ENCODE data around the gene POLRMT.
"Not testable (repeated sequence)": the region's sequence is repeated elsewhere in the genome, so short reads cannot be mapped to it uniquely, and the experiment has no call there.

Gene POLRMT

DNA sequence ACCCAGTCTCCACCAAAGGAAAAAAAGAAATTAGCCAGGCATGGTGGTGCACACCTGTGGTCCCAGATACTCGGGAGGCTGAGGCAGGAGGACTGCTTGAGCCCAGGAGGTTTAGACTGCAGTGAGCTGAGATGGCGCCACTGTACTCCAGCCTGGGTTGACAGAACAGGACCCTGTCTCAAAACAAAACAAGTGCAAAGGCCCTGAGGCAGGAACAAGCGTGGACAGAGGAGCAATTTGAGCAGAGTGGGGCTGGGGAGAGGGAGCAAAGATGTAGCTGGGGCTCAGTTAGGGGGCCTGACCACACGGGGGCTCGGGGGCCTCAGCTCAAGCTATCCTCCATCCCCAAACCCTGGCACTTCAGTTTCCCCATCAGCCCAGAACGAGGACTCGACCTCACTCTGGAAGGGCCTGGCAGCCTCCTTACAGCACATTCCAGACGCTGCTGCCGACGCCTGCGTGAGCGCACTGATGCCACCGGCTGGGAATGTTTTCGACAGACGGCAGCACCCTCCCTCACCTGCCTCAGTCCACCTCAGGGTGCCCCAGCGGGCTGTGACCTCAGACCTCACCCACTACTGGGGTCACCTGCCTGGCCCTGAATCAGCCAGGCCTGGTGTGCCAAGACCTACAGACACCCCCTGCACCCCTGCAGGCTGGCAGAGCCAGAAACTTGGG, 1.8 kb upstream of the POLRMT start:
- TF ChIP-seq, protein P1, sequence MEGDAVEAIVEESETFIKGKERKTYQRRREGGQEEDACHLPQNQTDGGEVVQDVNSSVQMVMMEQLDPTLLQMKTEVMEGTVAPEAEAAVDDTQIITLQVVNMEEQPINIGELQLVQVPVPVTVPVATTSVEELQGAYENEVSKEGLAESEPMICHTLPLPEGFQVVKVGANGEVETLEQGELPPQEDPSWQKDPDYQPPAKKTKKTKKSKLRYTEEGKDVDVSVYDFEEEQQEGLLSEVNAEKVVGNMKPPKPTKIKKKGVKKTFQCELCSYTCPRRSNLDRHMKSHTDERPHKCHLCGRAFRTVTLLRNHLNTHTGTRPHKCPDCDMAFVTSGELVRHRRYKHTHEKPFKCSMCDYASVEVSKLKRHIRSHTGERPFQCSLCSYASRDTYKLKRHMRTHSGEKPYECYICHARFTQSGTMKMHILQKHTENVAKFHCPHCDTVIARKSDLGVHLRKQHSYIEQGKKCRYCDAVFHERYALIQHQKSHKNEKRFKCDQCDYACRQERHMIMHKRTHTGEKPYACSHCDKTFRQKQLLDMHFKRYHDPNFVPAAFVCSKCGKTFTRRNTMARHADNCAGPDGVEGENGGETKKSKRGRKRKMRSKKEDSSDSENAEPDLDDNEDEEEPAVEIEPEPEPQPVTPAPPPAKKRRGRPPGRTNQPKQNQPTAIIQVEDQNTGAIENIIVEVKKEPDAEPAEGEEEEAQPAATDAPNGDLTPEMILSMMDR (IDR thresholded peaks at IDR 0.05; ENCODE audit: insufficient read depth, low read length, poor library complexity, severe bottlenecking) = no peak
- Histone ChIP-seq H3K27me3 (replicated peaks; ENCODE audit: control insufficient read depth, insufficient read depth, low read length) (no peaks in the 10 kb centered on the region), H3K4me3 (replicated peaks; ENCODE audit: low read depth, low read length) (no peak overlapping the region), H3K36me3 (ENCODE audit: control insufficient read depth, insufficient read depth, low read length) (peaks cover under 1% of the 10 kb centered on the region)
- DNase-seq (ENCODE audit: extremely low read depth, insufficient read length) = no peak

DNA sequence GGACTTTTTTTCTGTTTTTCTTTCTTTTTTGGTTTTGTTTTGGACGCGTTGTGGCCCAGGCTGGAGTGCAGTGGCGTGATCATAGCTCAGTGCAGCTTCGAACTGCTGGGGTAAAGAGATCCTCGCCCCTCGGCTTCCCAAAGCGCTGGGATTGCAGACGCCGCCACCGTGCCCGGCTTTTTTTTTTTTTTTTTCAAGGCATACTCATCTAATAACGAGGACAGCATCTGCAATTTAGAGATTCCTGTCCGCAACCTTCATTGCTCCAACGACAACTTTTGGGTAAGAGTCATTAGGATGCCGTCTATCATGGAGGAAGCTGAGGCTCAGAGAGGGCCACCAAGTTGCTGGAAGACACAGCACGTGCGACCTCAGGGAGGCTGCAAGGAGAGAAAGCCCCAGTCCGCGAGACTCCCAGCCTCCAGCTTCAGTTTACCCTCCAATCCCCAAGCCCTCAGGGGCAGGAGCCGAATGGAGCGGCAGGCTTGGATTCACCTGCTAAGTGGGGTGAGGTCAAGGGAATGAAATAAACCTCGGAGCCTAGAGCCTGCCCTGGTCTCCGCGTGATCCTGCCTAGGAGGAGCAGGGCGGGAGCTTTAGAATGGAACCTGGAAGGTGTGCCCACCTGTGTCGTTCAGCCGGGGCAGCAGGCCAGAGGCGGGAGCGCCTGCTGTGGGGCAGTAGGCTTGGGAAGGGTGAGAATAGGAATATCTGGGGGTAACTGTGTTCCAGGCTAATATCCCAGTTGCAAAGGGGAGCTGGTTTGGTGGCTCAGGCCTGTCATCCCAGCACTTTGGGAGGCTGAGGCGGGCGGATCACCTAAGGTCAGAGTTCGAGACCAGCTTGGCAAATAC, 676 bp upstream of the POLRMT start:
- TF ChIP-seq, protein P1 (IDR thresholded peaks at IDR 0.05; ENCODE audit: insufficient read depth, low read length, poor library complexity, severe bottlenecking) = no peak
- no peak for DNase-seq (ENCODE audit: extremely low read depth, insufficient read length)
- Histone ChIP-seq H3K27me3 (replicated peaks; ENCODE audit: control insufficient read depth, insufficient read depth, low read length) (no peaks in the 10 kb centered on the region), H3K36me3 (ENCODE audit: control insufficient read depth, insufficient read depth, low read length) (peaks cover 4% of the 10 kb centered on the region), H3K4me3 (replicated peaks; ENCODE audit: low read depth, low read length) (peak overlapping the region; percentile 72)

DNA sequence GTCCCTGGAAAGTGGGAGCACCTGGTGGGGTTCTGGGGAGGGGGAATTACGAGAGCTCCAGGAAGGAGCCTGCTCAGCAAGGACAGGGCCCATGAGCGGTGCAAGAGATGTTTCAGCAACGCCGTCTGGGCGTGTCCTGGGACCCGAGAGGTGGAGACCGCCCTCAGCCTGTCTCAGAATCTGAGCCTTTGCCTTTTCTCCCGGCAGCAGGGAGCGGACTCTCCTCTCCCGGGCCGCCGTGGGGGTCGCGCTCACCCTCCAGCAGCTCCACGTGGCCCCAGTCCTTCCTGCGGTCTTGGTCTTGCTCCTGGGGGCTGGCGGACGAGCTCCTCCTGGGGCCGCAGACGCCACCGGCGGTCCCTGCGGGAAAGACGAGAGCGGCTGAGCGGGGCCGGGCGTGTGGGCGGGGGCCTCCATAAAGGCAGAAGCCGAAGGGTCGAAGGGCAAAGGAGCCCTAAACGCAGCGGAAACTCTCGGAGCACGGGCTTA, 714 bp downstream of the POLRMT start:
- Histone ChIP-seq H3K27me3 (replicated peaks; ENCODE audit: control insufficient read depth, insufficient read depth, low read length) (no peaks in the 10 kb centered on the region), H3K36me3 (ENCODE audit: control insufficient read depth, insufficient read depth, low read length) (peaks cover 7% of the 10 kb centered on the region), H3K4me3 (replicated peaks; ENCODE audit: low read depth, low read length) (peak overlapping the region; percentile 66)
- peak; percentile 66 for DNase-seq (ENCODE audit: extremely low read depth, insufficient read length)
- TF ChIP-seq, protein P1 (IDR thresholded peaks at IDR 0.05; ENCODE audit: insufficient read depth, low read length, poor library complexity, severe bottlenecking) = no peak

DNA sequence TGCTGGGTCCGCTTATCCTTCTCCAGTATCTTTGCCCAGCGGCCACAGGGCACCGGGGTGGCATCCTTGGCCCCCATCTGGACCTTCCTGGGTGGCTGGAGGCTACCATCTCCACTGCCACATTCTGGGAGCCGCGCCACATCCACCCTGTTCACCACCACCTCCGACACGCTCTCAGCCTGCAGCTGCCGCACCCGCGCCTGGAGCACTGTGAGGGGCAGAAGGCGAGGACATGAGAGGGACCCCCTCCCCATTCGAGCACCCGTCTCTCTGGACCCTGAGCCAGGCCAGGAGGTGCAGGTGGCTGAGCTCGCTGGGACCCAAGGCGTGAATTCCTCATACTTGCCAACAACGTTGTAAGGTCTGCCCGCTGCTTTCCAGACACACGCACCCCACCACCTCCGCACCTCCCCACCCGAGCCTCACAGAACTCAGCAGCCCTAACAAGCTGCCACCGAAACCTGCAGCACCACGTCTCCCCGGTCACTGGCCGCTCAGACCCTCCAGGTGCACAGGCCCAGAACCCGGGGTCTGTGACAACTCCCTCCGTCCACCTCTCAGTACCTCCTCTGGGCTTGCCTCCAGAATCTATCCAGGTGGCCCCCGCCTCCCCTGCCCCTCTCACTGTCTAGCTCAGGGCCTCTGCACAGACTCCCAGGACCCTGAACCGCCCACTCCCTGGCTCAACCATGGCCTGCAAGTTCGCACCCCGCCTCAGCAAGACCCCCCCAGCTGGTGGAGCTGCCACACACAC, 3.2 kb downstream of the POLRMT start:
- TF ChIP-seq, protein P1 (IDR thresholded peaks at IDR 0.05; ENCODE audit: insufficient read depth, low read length, poor library complexity, severe bottlenecking) = no peak
- no peak overlapping the region for H3K4me3 ChIP-seq (replicated peaks; ENCODE audit: low read depth, low read length)
- no peak for DNase-seq (ENCODE audit: extremely low read depth, insufficient read length)
- peaks cover 7% of the 10 kb centered on the region for H3K36me3 ChIP-seq (ENCODE audit: control insufficient read depth, insufficient read depth, low read length)
- no peaks in the 10 kb centered on the region for H3K27me3 ChIP-seq (replicated peaks; ENCODE audit: control insufficient read depth, insufficient read depth, low read length)

DNA sequence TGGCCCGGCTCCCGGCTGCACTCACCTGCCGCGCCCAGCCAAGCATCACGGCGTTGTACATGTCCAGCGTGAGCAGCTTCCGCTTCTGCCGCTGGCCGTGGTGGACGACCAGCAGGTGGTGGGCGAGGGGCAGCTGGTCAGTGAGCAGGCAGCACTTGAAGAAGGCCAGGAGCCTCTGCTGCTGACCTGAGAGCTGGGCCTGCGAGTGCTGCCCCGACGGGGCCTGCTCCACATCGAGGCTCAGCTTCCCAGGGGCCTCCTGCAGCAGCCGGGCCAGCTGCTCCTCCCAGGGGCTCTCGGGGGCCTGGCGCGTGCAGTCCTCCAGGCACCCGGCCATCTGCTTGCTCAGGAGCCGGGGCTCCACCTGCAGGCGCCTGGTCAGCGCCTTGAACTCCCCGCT, 3.8 kb downstream of the POLRMT start:
- H3K27me3 ChIP-seq (replicated peaks; ENCODE audit: control insufficient read depth, insufficient read depth, low read length); H3K36me3 ChIP-seq (ENCODE audit: control insufficient read depth, insufficient read depth, low read length); DNase-seq (ENCODE audit: extremely low read depth, insufficient read length): not testable (repeated sequence)

More for the DNA sequence above, 3.8 kb downstream of the POLRMT start:
- not testable (repeated sequence) for H3K4me3 ChIP-seq (replicated peaks; ENCODE audit: low read depth, low read length)
